IMR-90 (cell line): ENCODE measurements around the gene CD69. TPM values are rescaled to one million over a fixed set of nuclear protein-coding genes. Genes with fewer than 3 reads are reported as not detected.
A peak's percentile ranks its signal among the peaks of the same experiment; 100 is the strongest.

Experiments used
- ATAC-seq: fragments of 200-7000 bp; cut with Tn5 transposase; 2 replicates; pipeline ENCODE4 v1.9.1; 2020; ENCODE audit warnings: low read depth, mild to moderate bottlenecking, moderate library complexity
- BruUV-seq: library from RNA; stranded (reverse); fragments of 400-500 nt; replicated peaks from 2 replicates; lab custom pipeline; 2021; lab: Mats Ljungman, UMichigan
- CTCF ChIA-PET: fragments of 300-600 bp; formaldehyde crosslinking; extraction: SDS; loops from one replicate; lab custom pipeline; 2021; ENCODE audit warnings: antibody characterized with exemption; lab: Yijun Ruan, JAX
- POLR2A ChIA-PET: fragments of 300-600 bp; sonication (Branson Sonifier 250); formaldehyde crosslinking; loops from one replicate; lab custom pipeline; 2022; ENCODE audit warnings: antibody characterized with exemption; ENCODE audit not compliant: unreplicated experiment; lab: Charles Lee
- DNase-seq: peaks from one replicate; pipeline ENCODE4 v3.0.0; 2013
- H2AFZ ChIP-seq: replicated peaks from 2 replicates; pipeline ENCODE3; 2013; ENCODE audit warnings: low read length, mild to moderate bottlenecking; ENCODE audit not compliant: poor library complexity
- H2AK5ac ChIP-seq: 2 replicates; pipeline ENCODE4 v1.6.1; 2013; ENCODE audit warnings: low read depth, low read length, inconsistent platforms
- H2AK9ac ChIP-seq: replicated peaks from 2 replicates; pipeline ENCODE3; 2013; ENCODE audit warnings: mild to moderate bottlenecking, low read depth, low read length, moderate library complexity; ENCODE audit not compliant: poor library complexity
- H2BK120ac ChIP-seq: 2 replicates; pipeline ENCODE4 v1.6.1; 2013; ENCODE audit warnings: low read depth, low read length, inconsistent platforms
- H2BK15ac ChIP-seq: 3 replicates; pipeline ENCODE4 v1.6.1; 2013; ENCODE audit warnings: low read depth, low read length, inconsistent platforms
- H2BK20ac ChIP-seq: 2 replicates; pipeline ENCODE4 v1.6.1; 2013; ENCODE audit warnings: low read depth, mild to moderate bottlenecking, inconsistent platforms, low read length, moderate library complexity
- H2BK5ac ChIP-seq: 2 replicates; pipeline ENCODE4 v1.6.1; 2013; ENCODE audit warnings: mild to moderate bottlenecking, low read depth, low read length, inconsistent platforms; ENCODE audit not compliant: poor library complexity, severe bottlenecking
- H3K14ac ChIP-seq: replicated peaks from 2 replicates; pipeline ENCODE4 v1.6.1; 2013; ENCODE audit warnings: low read depth, low read length, inconsistent platforms
- H3K18ac ChIP-seq: 2 replicates; pipeline ENCODE4 v1.6.1; 2013; ENCODE audit warnings: low read depth, low read length, control low read depth
- H3K23ac ChIP-seq: 2 replicates; pipeline ENCODE4 v1.6.1; 2013; ENCODE audit warnings: low read depth, low read length, inconsistent platforms
- H3K27ac ChIP-seq: 2 replicates; pipeline ENCODE4 v1.5.1; 2013; ENCODE audit warnings: mild to moderate bottlenecking, control low read depth, low read length; ENCODE audit not compliant: insufficient read depth
- H3K27me3 ChIP-seq: 2 replicates; pipeline ENCODE4 v1.6.1; 2013; ENCODE audit warnings: low read length; ENCODE audit not compliant: control insufficient read depth, insufficient read depth
- H3K36me3 ChIP-seq: 2 replicates; pipeline ENCODE4 v1.6.1; 2013; ENCODE audit warnings: low read length, mixed read lengths; ENCODE audit not compliant: control insufficient read depth, insufficient read depth
- H3K4ac ChIP-seq: 2 replicates; pipeline ENCODE4 v1.6.1; 2013; ENCODE audit warnings: low read depth, low read length, inconsistent platforms
- H3K4me1 ChIP-seq: 2 replicates; pipeline ENCODE4 v1.6.1; 2013; ENCODE audit warnings: low read length, mixed read lengths; ENCODE audit not compliant: control insufficient read depth, insufficient read depth
- H3K4me2 ChIP-seq: 2 replicates; pipeline ENCODE4 v1.6.1; 2013; ENCODE audit warnings: low read depth, mild to moderate bottlenecking, control low read depth, low read length, moderate library complexity
- H3K4me3 ChIP-seq: 2 replicates; pipeline ENCODE4 v1.5.1; 2013; ENCODE audit warnings: low read depth, mild to moderate bottlenecking, control low read depth, low read length, moderate library complexity; ENCODE audit not compliant: insufficient read depth
- H3K56ac ChIP-seq: 2 replicates; pipeline ENCODE4 v1.6.1; 2013; ENCODE audit warnings: low read length, inconsistent platforms; ENCODE audit not compliant: insufficient read depth; ENCODE audit errors: extremely low read depth
- H3K79me1 ChIP-seq, 2 experiments: 2 replicates each; pipeline ENCODE4 v1.6.1; 2013; ENCODE audit warnings: low read length in 2 of 2, inconsistent platforms in 1 of 2, low read depth in 1 of 2
- H3K9ac ChIP-seq: 2 replicates; pipeline ENCODE4 v1.6.1; 2013; ENCODE audit warnings: low read depth, low read length, control low read depth
- H3K9me1 ChIP-seq: 2 replicates; pipeline ENCODE4 v1.6.1; 2013; ENCODE audit warnings: low read length, inconsistent platforms; ENCODE audit not compliant: insufficient read depth
- H3K9me3 ChIP-seq: 2 replicates; pipeline ENCODE4 v1.6.1; 2013; ENCODE audit warnings: low read length; ENCODE audit not compliant: control insufficient read depth, insufficient read depth
- H4K20me1 ChIP-seq: 2 replicates; pipeline ENCODE4 v1.6.1; 2013; ENCODE audit warnings: low read length, inconsistent platforms; ENCODE audit not compliant: insufficient read depth
- H4K5ac ChIP-seq: 2 replicates; pipeline ENCODE4 v1.6.1; 2013; ENCODE audit warnings: mild to moderate bottlenecking, low read depth, low read length, control low read depth
- H4K8ac ChIP-seq, 2 experiments: 2 replicates each; pipeline ENCODE4 v1.6.1; 2013; ENCODE audit warnings: low read depth in 2 of 2, low read length in 2 of 2, control low read depth in 1 of 2, inconsistent platforms in 1 of 2
- H4K91ac ChIP-seq: 2 replicates; pipeline ENCODE4 v1.6.1; 2013; ENCODE audit warnings: low read depth, low read length, inconsistent platforms; ENCODE audit not compliant: insufficient read depth
- FOS ChIP-seq: fragments of 150-350 bp; IDR thresholded peaks from 2 replicates; pipeline ENCODE4 v1.6.1; 2016; ENCODE audit warnings: low read depth, low read length
- MXI1 ChIP-seq: IDR thresholded peaks from 2 replicates; pipeline ENCODE4 v1.6.1; 2012; ENCODE audit warnings: low read depth, mild to moderate bottlenecking, low read length, moderate library complexity, borderline replicate concordance
- POLR2A ChIP-seq: IDR thresholded peaks from 2 replicates; pipeline ENCODE4 v1.6.1; 2012; ENCODE audit warnings: mild to moderate bottlenecking, low read depth, low read length
- RCOR1 ChIP-seq: IDR thresholded peaks from 2 replicates; pipeline ENCODE4 v1.6.1; 2012; ENCODE audit warnings: mild to moderate bottlenecking, low read length, improper control_type of control experiment; ENCODE audit not compliant: insufficient replicate concordance
- RFX5 ChIP-seq: IDR thresholded peaks from 2 replicates; pipeline ENCODE4 v1.8.0; 2012; ENCODE audit warnings: low read depth, mild to moderate bottlenecking, low read length, moderate library complexity
- WGBS, 2 experiments: methylation state at CpG; one replicate each; pipeline versions ENCODE4 v1.1.5 to v1.1.7; 2013; ENCODE audit warnings: missing lambda C conversion rate in 2 of 2; ENCODE audit not compliant: insufficient read length in 1 of 2; ENCODE audit errors: extremely low coverage in 2 of 2; 5-methylcytosine and 5-hydroxymethylcytosine counted together
- dilution Hi-C: fragments of 300-500 bp; cut with HindIII; formaldehyde crosslinking; loops from one replicate; pipeline ENCODE4 v1.14.3; 2018; ENCODE audit warnings: low sequenced_read_pairs; ENCODE audit not compliant: unreplicated experiment
- in situ Hi-C: fragments of 300-500 bp; cut with MboI; formaldehyde crosslinking; loops from 3 replicates; pipeline ENCODE4 v1.14.3; 2019; ENCODE audit warnings: low sequenced_read_pairs, inconsistent platforms, mixed read lengths
- intact Hi-C: fragments of 100-400 bp; cut with micrococcal nuclease; formaldehyde crosslinking; loops from 2 replicates; pipeline ENCODE4 v1.10.0; 2022
- polyA plus RNA-seq, 3 experiments: library from polyadenylated mRNA; depleted of rRNA; stranded (reverse); fragments of >200 nt; gene quantifications; 2 replicates each; pipeline ENCODE4 v1.2.3, GENCODE V29; 2012; ENCODE audit warnings: low replicate concordance in 1 of 3
- total RNA-seq: library from RNA; depleted of rRNA; stranded (reverse); fragments of >200 nt; gene quantifications from 2 replicates; pipeline ENCODE4 v1.2.3, GENCODE V29; 2012
- TF ChIP-seq, protein P1 (sequence below): fragments of 150-350 bp; IDR thresholded peaks from 2 replicates; pipeline ENCODE4 v1.6.1; 2016; ENCODE audit warnings: low read depth, mild to moderate bottlenecking, low read length, moderate library complexity, borderline replicate concordance
- TF ChIP-seq, protein P2 (sequence below): fragments of 150-350 bp; IDR thresholded peaks from 2 replicates; pipeline ENCODE4 v1.6.1; 2017; ENCODE audit warnings: mild to moderate bottlenecking, antibody characterized with exemption, low read length, low read depth

The CD69 gene
- total and polyA plus RNA-seq, 2 of the 4 experiments (the other 2 are of a cell fraction) = not detected

DNA sequence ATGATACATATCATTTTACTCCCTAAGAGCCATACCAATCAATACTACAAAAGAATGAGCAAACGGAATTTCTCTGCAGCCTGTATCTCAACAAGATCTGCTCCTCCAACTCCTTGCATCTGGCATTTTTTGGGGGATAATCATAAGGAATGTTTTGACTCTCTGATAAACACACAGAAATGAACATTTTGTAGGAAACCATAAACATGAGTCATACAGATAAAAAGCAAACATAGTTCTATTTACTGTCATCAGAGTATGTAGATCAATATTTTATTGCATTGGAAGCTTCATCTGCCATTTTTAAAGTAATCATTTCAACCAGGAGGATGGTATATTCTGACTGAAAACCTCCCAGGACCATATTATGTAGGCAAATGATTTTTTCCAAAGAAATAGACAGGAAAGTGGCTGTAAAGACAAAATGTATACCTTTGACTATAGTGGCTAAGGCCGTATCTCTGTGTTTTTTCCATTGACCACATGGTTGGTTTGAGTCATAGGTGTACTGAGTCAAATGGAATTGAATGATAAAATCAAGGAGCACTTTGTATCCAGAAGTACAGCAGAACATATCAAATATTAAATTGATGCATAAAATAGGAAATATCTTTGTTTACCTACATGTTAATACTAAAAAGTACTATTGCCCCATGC, 32.4 kb upstream of the CD69 start:
- H3K9me3 ChIP-seq = no peaks in the 10 kb centered on the region
- dilution Hi-C loops = no loop called here
- peak overlapping the region; percentile 86; the same call in 1 of the 2 replicates for H3K4ac ChIP-seq
- peak overlapping the region; percentile 10; the same call in 1 of the 2 replicates for H3K4me2 ChIP-seq
- intact Hi-C loops = no loop called here
- 0 out of 2 replicates have a peak, but pooled peaks cover 2% of the 10 kb centered on the region for H3K9me1 ChIP-seq
- peak overlapping the region; percentile 83 for H2BK5ac ChIP-seq
- DNase-seq (peak; percentile 70), ATAC-seq (peak; percentile 89)
- ChIA-PET POLR2A (no interaction called here), CTCF (no interaction called here)
- no peak overlapping the region for H3K27ac ChIP-seq
- no peaks in the 10 kb centered on the region for H4K20me1 ChIP-seq
- H3K23ac ChIP-seq = no peak overlapping the region
- no peak overlapping the region for H3K18ac ChIP-seq
- H2AK9ac ChIP-seq = no peak overlapping the region
- H3K36me3 ChIP-seq = no peaks in the 10 kb centered on the region
- H4K5ac ChIP-seq = no peak overlapping the region
- no peak overlapping the region for H2AK5ac ChIP-seq
- no peak overlapping the region for H3K9ac ChIP-seq
- peak overlapping the region in 1 of 2 experiments; percentile 4; a peak in 1 of 4 replicates for H4K8ac ChIP-seq
- no peaks in the 10 kb centered on the region for H3K27me3 ChIP-seq
- H3K4me3 ChIP-seq = no peak overlapping the region
- H3K14ac ChIP-seq = no peak overlapping the region
- TF ChIP-seq MXI1 (no peak), POLR2A (no peak), RFX5 (no peak), RCOR1 (no peak), FOS (peak; percentile 69)
- TF ChIP-seq, protein P1, sequence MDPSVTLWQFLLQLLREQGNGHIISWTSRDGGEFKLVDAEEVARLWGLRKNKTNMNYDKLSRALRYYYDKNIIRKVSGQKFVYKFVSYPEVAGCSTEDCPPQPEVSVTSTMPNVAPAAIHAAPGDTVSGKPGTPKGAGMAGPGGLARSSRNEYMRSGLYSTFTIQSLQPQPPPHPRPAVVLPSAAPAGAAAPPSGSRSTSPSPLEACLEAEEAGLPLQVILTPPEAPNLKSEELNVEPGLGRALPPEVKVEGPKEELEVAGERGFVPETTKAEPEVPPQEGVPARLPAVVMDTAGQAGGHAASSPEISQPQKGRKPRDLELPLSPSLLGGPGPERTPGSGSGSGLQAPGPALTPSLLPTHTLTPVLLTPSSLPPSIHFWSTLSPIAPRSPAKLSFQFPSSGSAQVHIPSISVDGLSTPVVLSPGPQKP = no peak
- TF ChIP-seq, protein P2, sequence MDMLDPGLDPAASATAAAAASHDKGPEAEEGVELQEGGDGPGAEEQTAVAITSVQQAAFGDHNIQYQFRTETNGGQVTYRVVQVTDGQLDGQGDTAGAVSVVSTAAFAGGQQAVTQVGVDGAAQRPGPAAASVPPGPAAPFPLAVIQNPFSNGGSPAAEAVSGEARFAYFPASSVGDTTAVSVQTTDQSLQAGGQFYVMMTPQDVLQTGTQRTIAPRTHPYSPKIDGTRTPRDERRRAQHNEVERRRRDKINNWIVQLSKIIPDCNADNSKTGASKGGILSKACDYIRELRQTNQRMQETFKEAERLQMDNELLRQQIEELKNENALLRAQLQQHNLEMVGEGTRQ = peak; percentile 31; the same call in 1 of the 2 replicates
- no peak overlapping the region for H2BK15ac ChIP-seq
- H4K91ac ChIP-seq = no peak overlapping the region
- no peaks in the 10 kb centered on the region for H3K79me1 ChIP-seq
- BruUV-seq = no TSS peak
- H2AFZ ChIP-seq = no peak overlapping the region
- H2BK120ac ChIP-seq = peak overlapping the region; percentile 83
- in situ Hi-C loops = no loop called here
- H3K4me1 ChIP-seq = peaks cover 2% of the 10 kb centered on the region; the same call in 1 of the 2 replicates
- peak overlapping the region; percentile 96; the same call in 1 of the 2 replicates for H2BK20ac ChIP-seq
- no CpG with 5 or more reads among the region's 2 CpGs for WGBS, 2 experiments
- no peak overlapping the region for H3K56ac ChIP-seq
